GM13976 (cell line): ENCODE results near the gene SYNGR3.
A peak's percentile ranks its signal among the peaks of the same experiment; 100 is the strongest.
"Not testable (repeated sequence)": the region's sequence is repeated elsewhere in the genome, so short reads cannot be mapped to it uniquely, and the experiment has no call there.

Source experiments
- DNase-seq: peaks from one replicate; pipeline ENCODE4 v3.0.0; 2012; ENCODE audit warnings: low spot score
- in situ Hi-C: fragments of 300-500 bp; cut with MboI; formaldehyde crosslinking; loops from one replicate; pipeline ENCODE4 v1.12.0; 2022; ENCODE audit warnings: low sequenced_read_pairs, mixed read lengths, inconsistent platforms; ENCODE audit not compliant: unreplicated experiment
- TF ChIP-seq, protein P1 (sequence below): IDR thresholded peaks from 2 replicates; pipeline ENCODE4 v1.5.1; 2012; ENCODE audit warnings: borderline replicate concordance, mild to moderate bottlenecking; ENCODE audit not compliant: insufficient read depth; ENCODE audit errors: extremely low read depth, missing control alignments, control extremely low read depth

Gene SYNGR3

DNA sequence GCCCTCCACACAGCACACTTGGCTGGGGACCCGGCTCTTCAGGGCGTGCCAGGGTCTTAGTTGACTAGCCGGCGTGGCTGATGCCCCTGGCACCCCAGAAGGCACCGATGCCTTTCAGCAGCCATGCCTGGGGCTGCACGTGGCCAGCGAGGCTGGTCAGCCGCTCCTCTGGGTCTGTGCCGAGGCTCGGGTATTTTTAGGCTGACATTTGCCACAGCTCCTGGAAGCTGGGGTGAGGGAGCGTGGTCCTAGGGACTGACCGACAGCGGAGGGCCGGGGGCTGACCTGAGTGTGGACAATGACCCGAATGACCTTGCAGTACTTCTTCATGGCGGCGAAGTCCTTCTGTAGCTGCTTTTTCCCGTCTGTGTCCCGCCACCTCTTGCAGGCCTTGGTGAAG is 39.2 kb upstream of the SYNGR3 start:
- in situ Hi-C loops, result no loop called here
- no peak for DNase-seq
- TF ChIP-seq, protein P1, sequence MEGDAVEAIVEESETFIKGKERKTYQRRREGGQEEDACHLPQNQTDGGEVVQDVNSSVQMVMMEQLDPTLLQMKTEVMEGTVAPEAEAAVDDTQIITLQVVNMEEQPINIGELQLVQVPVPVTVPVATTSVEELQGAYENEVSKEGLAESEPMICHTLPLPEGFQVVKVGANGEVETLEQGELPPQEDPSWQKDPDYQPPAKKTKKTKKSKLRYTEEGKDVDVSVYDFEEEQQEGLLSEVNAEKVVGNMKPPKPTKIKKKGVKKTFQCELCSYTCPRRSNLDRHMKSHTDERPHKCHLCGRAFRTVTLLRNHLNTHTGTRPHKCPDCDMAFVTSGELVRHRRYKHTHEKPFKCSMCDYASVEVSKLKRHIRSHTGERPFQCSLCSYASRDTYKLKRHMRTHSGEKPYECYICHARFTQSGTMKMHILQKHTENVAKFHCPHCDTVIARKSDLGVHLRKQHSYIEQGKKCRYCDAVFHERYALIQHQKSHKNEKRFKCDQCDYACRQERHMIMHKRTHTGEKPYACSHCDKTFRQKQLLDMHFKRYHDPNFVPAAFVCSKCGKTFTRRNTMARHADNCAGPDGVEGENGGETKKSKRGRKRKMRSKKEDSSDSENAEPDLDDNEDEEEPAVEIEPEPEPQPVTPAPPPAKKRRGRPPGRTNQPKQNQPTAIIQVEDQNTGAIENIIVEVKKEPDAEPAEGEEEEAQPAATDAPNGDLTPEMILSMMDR, result no peak

DNA sequence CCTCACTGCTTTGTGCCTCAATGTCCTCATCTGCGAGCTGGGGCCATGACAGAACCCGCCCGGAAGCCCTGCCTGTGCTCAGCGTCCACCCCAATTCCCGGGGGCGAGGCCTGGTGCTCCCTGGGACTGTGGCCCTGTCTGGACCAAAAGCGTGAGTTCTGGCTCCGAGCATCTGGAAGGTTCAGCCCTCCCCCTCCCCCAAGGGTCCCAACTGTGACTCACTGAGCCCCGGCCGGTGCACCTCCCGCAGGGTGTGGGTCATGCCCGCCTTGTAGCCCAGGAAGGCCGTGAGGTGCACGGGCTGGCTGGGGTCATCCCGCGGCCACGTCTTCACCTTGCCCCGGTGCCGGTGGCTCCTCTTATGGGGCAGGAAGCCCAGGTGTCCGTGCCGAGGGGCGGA is 36.0 kb upstream of the SYNGR3 start:
- TF ChIP-seq, protein P1, result no peak
- in situ Hi-C loops, result no loop called here
- DNase-seq, result no peak

- in situ Hi-C loops, DNase-seq: not testable (repeated sequence)
Observed at GRCh38 chr16:1957434-1958142, 32.2 kb upstream of the SYNGR3 start.

GRCh38 chr16:1958143-1958491 is 31.7 kb upstream of the SYNGR3 start:
- in situ Hi-C loops, DNase-seq: not testable (repeated sequence)

DNA sequence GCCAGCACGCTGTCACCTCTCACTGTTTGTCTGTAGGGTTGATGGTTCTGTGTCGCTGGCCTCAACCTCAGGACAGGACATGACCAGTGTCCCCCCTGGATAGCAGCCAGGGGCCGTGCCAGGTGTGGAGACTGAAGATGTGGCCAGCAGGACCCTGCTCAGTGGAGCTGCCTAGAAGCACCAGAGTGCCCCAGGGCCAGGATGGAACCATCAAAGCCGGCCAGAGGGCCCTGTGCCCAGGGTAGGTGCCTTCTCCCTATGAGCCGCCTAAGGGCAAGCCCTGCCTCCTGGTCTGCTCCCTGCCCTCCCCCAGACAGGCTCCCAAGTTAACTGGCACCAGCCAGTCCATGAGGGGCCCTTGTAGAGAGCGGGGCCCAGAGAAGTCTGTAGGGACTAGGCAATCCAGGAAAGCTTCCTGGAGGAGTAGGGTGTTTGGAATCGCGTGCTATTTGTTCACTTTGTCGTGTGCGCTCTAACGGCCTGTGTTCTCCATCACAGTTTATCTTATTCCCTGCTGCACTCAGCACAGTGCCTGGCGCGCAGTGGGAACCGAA is 31.0 kb upstream of the SYNGR3 start:
- no peak for DNase-seq
- TF ChIP-seq, protein P1, result no peak
- in situ Hi-C loops, result no loop called here

- in situ Hi-C loops, result no loop called here
- peak; percentile 94 for DNase-seq
Observed at GRCh38 chr16:1959269-1960039, 30.3 kb upstream of the SYNGR3 start, which contains the start of gene NDUFB10. Gene NDUFB10 (plus strand): TSS chr16:1959538. CDS start chr16:1959625, 87 bp downstream.

DNA sequence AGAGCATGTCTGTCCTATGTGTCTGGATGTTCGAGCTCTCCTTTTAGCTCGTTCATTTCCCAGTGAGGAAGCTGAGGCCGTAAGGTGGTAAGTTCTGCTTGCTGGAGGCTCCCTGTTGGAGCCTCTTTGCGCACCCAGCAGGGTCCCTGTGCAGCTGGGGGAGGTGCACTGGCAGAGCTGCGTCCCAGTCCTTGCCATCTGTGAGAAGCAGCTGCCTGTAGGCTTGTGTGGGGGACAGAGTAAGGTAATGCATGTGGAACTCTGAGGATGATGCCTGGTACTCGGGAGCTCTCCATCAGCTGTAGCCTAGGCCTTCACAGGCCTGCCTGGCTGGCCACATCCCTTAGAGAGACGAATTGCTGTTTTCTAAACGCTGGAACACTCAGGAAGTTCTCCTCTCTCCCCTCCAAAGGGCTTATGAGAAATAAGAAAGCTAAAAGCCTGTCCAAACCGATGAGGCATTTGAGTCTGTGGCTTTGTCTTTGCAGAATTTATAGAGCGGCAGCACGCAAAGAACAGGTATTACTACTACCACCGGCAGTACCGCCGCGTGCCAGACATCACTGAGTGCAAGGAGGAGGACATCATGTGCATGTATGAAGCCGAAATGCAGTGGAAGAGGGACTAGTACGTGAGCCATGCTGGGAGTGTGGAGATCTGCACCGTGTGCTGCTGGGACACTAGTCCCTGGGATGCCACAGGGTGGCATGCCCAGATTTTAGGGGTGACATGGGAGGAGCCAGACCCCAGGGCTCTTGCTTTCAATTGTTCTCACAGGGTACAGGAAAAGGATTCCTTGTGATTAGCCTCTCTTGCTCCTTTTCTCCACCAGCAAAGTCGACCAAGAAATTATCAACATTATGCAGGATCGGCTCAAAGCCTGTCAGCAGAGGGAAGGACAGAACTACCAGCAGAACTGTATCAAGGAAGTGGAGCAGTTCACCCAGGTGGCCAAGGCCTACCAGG is 28.8 kb upstream of the SYNGR3 start:
- in situ Hi-C loops, result no loop called here
- no peak for DNase-seq

More at GRCh38 chr16:1959269-1960039, 30.3 kb upstream of the SYNGR3 start, which contains the start of gene NDUFB10:
- TF ChIP-seq, protein P1, result peak; percentile 78

More for the DNA sequence above, 28.8 kb upstream of the SYNGR3 start:
- TF ChIP-seq, protein P1, result no peak
